K562 (cell line): ENCODE results near the gene ING1. TPM values are rescaled to one million over a fixed set of nuclear protein-coding genes. Genes with fewer than 3 reads are reported as not detected.

ENCODE experiments used
- ATAC-seq: fragments of 200-7000 bp; cut with Tn5 transposase; 3 replicates; pipeline ENCODE4 v1.9.1; 2020; ENCODE audit warnings: moderate library complexity
- BruUV-seq: library from RNA; stranded (reverse); fragments of 400-500 nt; replicated peaks from 2 replicates; lab custom pipeline; 2021; lab: Mats Ljungman, UMichigan
- CTCF ChIA-PET: fragments of 300-600 bp; formaldehyde crosslinking; extraction: SDS; loops from one replicate; lab custom pipeline; 2021; ENCODE audit warnings: low intra/inter-chr PET ratio; lab: Yijun Ruan, JAX
- POLR2A ChIA-PET: fragments of 300-600, 350-650 bp; sonication (Branson Sonifier 250); formaldehyde crosslinking; extraction: SDS; loops from one replicate; lab custom pipeline; 2021; ENCODE audit warnings: antibody characterized with exemption, inconsistent platforms; lab: Yijun Ruan, JAX
- DNase-seq, 4 experiments: peaks; one replicate each; pipeline versions ENCODE4 v3.0.0 to v3.0.0-alpha.2; 2011 to 2018; ENCODE audit warnings: low spot score in 3 of 4, mixed read lengths in 3 of 4; ENCODE audit errors: extremely low read depth in 1 of 4
- FAIRE-seq: peaks from 2 replicates; lab custom pipeline; 2011; peaks lifted over from hg19 to GRCh38; lab: Jason Lieb, UNC
- H2AFZ ChIP-seq: 2 replicates; pipeline ENCODE4 v1.6.0; 2011; ENCODE audit warnings: low read depth, low read length, control low read depth, inconsistent platforms
- H3K27ac ChIP-seq: fragments of 200-600 bp; 3 replicates; pipeline ENCODE4 v1.8.0; 2011; ENCODE audit warnings: low read depth, mild to moderate bottlenecking, control low read depth, inconsistent platforms, low read length, moderate library complexity, mixed read lengths; ENCODE audit errors: extremely low read depth
- H3K27me3 ChIP-seq, 2 experiments: fragments of 300-600 bp in 1 of 2; 2 replicates in 1 of 2; 3 replicates in 1 of 2; pipeline versions ENCODE4 v1.6.0 to v1.8.0; 2011; ENCODE audit warnings: inconsistent platforms in 2 of 2, low read length in 2 of 2, mild to moderate bottlenecking in 1 of 2, mixed read lengths in 1 of 2, moderate library complexity in 1 of 2; ENCODE audit not compliant: control insufficient read depth in 2 of 2, insufficient read depth in 2 of 2
- H3K36me3 ChIP-seq: fragments of 300-600 bp; 3 replicates; pipeline ENCODE4 v1.8.0; 2011; ENCODE audit warnings: mild to moderate bottlenecking, low read length, inconsistent platforms; ENCODE audit not compliant: control insufficient read depth, insufficient read depth
- H3K4me1 ChIP-seq, 2 experiments: fragments of 200-600 bp in 1 of 2; replicated peaks in 1 of 2; 2 replicates in 1 of 2; 3 replicates in 1 of 2; pipeline versions ENCODE4 v1.5.1 to v1.8.0; 2011; ENCODE audit warnings: inconsistent platforms in 2 of 2, low read length in 2 of 2, mild to moderate bottlenecking in 1 of 2, mixed read lengths in 1 of 2, moderate library complexity in 1 of 2; ENCODE audit not compliant: control insufficient read depth in 2 of 2, insufficient read depth in 2 of 2
- H3K4me2 ChIP-seq: 2 replicates; pipeline ENCODE4 v1.6.1; 2011; ENCODE audit warnings: low read length, control low read depth, inconsistent platforms, mixed read lengths; ENCODE audit not compliant: insufficient read depth
- H3K4me3 ChIP-seq: fragments of 200-600 bp; sonication (generic), shearing (Covaris generic); 2 replicates; pipeline ENCODE4 v1.5.1; 2016; ENCODE audit warnings: control low read depth, inconsistent platforms
- H3K79me2 ChIP-seq: fragments of 200-600 bp; 3 replicates; pipeline ENCODE4 v1.8.0; 2011; ENCODE audit warnings: low read length, inconsistent platforms; ENCODE audit not compliant: control insufficient read depth, insufficient read depth
- H3K9ac ChIP-seq, 2 experiments: 2 replicates each; pipeline versions ENCODE4 v1.6.0 to v1.6.1; 2011; ENCODE audit warnings: low read depth in 2 of 2, low read length in 2 of 2, control low read depth in 1 of 2, inconsistent platforms in 1 of 2, mild to moderate bottlenecking in 1 of 2, mixed read lengths in 1 of 2; ENCODE audit not compliant: insufficient read depth in 1 of 2
- H3K9me1 ChIP-seq: one replicate; pipeline ENCODE4 v1.6.0; 2011; ENCODE audit warnings: inconsistent platforms, mild to moderate bottlenecking, low read length, moderate library complexity; ENCODE audit not compliant: control insufficient read depth, insufficient read depth
- H3K9me3 ChIP-seq: replicated peaks from 2 replicates; pipeline ENCODE4 v1.5.1; 2011; ENCODE audit warnings: low read depth, low read length, inconsistent platforms; ENCODE audit not compliant: control insufficient read depth, insufficient read depth
- H4K20me1 ChIP-seq: replicated peaks from 2 replicates; pipeline ENCODE4 v1.6.1; 2011; ENCODE audit warnings: low read length, inconsistent platforms, mixed read lengths; ENCODE audit not compliant: control insufficient read depth, insufficient read depth
- WGBS: fragments of 100-300 bp; shearing (Covaris generic); methylation state at CpG from one replicate; pipeline ENCODE4 v1.1.6; 2016; ENCODE audit warnings: low coverage, mixed read lengths; ENCODE audit not compliant: insufficient coverage; ENCODE audit errors: missing lambda C conversion rate; 5-methylcytosine and 5-hydroxymethylcytosine counted together
- in situ Hi-C: fragments of 300-500 bp; cut with MboI; formaldehyde crosslinking; loops from 4 replicates; pipeline ENCODE4 v1.15.0; 2018; ENCODE audit warnings: inconsistent platforms, mixed read lengths
- intact Hi-C: fragments of 100-400 bp; cut with micrococcal nuclease; formaldehyde crosslinking; loops from 2 replicates; pipeline ENCODE4 v1.14.2; 2022
- polyA plus RNA-seq, 8 experiments: library from polyadenylated mRNA; depleted of rRNA in 4 of 8; stranded (reverse) in 5 of 8; unstranded in 3 of 8; fragments of >200 nt; fragmentation: Nextera tagmentation in 2 of 8; fragmentation: Illumina TruSeq in 1 of 8; extraction: Ambion mirVana in 2 of 8; extraction: Trizol in 1 of 8; gene quantifications; 2 replicates each; pipeline versions ENCODE4 v1.2.1 to v1.2.3, GENCODE V29; 2011 to 2014; ENCODE audit warnings: inconsistent platforms in 1 of 8, missing spikeins in 1 of 8
- total RNA-seq, 7 experiments: library from RNA; depleted of rRNA in 6 of 7; stranded (reverse); fragments of >200 nt in 6 of 7; fragmentation: Illumina TruSeq in 2 of 7; extraction: Trizol in 2 of 7; gene quantifications; 2 replicates each; pipeline versions ENCODE4 v1.2.1 to v1.2.3, GENCODE V29; 2011 to 2021; ENCODE audit warnings: low replicate concordance in 1 of 7
- TF ChIP-seq, protein P1 (sequence below): fragments of 450-650 bp; IDR thresholded peaks from 2 replicates; pipeline ENCODE4 v1.6.1; 2016
- TF ChIP-seq, protein P2 (sequence below): fragments of 450-650 bp; formaldehyde crosslinking; IDR thresholded peaks from 2 replicates; pipeline ENCODE4 v1.4.0; 2020; ENCODE audit warnings: mild to moderate bottlenecking, moderate library complexity

Gene ING1
- total and polyA plus RNA-seq, 9 of the 15 experiments (the other 6 are each of a cell fraction or from before 2014, with no cell fraction given) = 1.0 to 20.1 (median 8.2) TPM

DNA sequence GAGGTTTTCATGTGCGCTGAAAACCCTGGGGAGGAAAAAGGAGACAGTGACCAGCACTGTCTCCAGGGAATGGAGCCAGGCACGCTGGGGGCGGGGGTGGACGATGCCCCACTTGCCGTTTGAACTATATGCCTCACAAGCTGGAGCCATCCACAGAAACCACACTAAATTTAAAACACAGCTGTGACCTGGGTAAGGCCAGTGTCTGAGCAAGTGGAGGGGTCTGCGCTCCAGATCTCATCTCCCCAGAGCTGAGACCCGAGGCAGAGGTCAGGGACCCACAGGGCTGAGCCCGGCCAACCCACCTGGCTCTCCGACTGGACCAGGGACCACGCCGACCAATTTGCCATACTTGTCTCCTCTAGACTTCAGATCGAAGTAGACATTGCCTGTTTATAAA lies 30.8 kb upstream of the ING1 start:
- Histone ChIP-seq H2AFZ (no peak overlapping the region), H4K20me1 (no peaks in the 10 kb centered on the region), H3K9me1 (no peaks in the 10 kb centered on the region), H3K9me3 (no peaks in the 10 kb centered on the region), H3K4me3 (no peak overlapping the region), H3K36me3 (peaks cover 63% of the 10 kb centered on the region; the same call in 2 of the 3 replicates), H3K27me3 (no peaks in the 10 kb centered on the region), H3K27ac (no peak overlapping the region), H3K9ac (no peak overlapping the region), H3K4me2 (no peak overlapping the region), H3K79me2 (no peaks in the 10 kb centered on the region)
- intact Hi-C loops = loop anchor here (5.0 kb wide), 1 partner anchor 135 kb away; no protein-coding TSS in a partner anchor
- ATAC-seq (no peak), DNase-seq (no peak), FAIRE-seq (no peak)
- in situ Hi-C loops = no loop called here
- POLR2A ChIA-PET = no interaction called here
- CTCF ChIA-PET = no interaction called here
- BruUV-seq = no TSS peak
- 88% methylated on average over 10 of the region's 12 CpGs for WGBS
- TF ChIP-seq, protein P1, sequence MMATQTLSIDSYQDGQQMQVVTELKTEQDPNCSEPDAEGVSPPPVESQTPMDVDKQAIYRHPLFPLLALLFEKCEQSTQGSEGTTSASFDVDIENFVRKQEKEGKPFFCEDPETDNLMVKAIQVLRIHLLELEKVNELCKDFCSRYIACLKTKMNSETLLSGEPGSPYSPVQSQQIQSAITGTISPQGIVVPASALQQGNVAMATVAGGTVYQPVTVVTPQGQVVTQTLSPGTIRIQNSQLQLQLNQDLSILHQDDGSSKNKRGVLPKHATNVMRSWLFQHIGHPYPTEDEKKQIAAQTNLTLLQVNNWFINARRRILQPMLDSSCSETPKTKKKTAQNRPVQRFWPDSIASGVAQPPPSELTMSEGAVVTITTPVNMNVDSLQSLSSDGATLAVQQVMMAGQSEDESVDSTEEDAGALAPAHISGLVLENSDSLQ = no peak
- TF ChIP-seq, protein P2, sequence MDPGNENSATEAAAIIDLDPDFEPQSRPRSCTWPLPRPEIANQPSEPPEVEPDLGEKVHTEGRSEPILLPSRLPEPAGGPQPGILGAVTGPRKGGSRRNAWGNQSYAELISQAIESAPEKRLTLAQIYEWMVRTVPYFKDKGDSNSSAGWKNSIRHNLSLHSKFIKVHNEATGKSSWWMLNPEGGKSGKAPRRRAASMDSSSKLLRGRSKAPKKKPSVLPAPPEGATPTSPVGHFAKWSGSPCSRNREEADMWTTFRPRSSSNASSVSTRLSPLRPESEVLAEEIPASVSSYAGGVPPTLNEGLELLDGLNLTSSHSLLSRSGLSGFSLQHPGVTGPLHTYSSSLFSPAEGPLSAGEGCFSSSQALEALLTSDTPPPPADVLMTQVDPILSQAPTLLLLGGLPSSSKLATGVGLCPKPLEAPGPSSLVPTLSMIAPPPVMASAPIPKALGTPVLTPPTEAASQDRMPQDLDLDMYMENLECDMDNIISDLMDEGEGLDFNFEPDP = no peak
- TF ChIP-seq, all 486 proteins: peak for 0
- no peaks in the 10 kb centered on the region; a peak in 1 of 5 replicates for H3K4me1 ChIP-seq
